ENCODE results near the gene ERBB4.

The ERBB4 gene

GRCh38 chr2:211451642-211452041 is 1087.0 kb downstream of the ERBB4 start:
- in situ Hi-C loops (cut with MboI; ENCODE audit: low sequenced_read_pairs): no loop called here

- in situ Hi-C loops (cut with MboI; ENCODE audit: low sequenced_read_pairs): no loop called here
These were observed 1088.8 kb downstream of the ERBB4 start for GRCh38 chr2:211449819-211450218.

- in situ Hi-C loops (cut with MboI; ENCODE audit: low sequenced_read_pairs): no loop called here
These were observed 1091.1 kb downstream of the ERBB4 start for GRCh38 chr2:211447548-211447947.

- in situ Hi-C loops (cut with MboI; ENCODE audit: low sequenced_read_pairs): no loop called here
These were observed 1098.5 kb downstream of the ERBB4 start for GRCh38 chr2:211440107-211440506.

GRCh38 chr2:211439011-211439410 is 1099.6 kb downstream of the ERBB4 start:
- in situ Hi-C loops (cut with MboI; ENCODE audit: low sequenced_read_pairs): no loop called here

GRCh38 chr2:211437396-211437795 is 1101.2 kb downstream of the ERBB4 start:
- in situ Hi-C loops (cut with MboI; ENCODE audit: low sequenced_read_pairs): no loop called here

- in situ Hi-C loops (cut with MboI; ENCODE audit: low sequenced_read_pairs): no loop called here
These were observed 1102.4 kb downstream of the ERBB4 start for GRCh38 chr2:211436182-211436581.

GRCh38 chr2:211435331-211435730 is 1103.3 kb downstream of the ERBB4 start:
- in situ Hi-C loops (cut with MboI; ENCODE audit: low sequenced_read_pairs): no loop called here

- in situ Hi-C loops (cut with MboI; ENCODE audit: low sequenced_read_pairs): no loop called here
These were observed 1103.8 kb downstream of the ERBB4 start for GRCh38 chr2:211434773-211435172.

- in situ Hi-C loops (cut with MboI; ENCODE audit: low sequenced_read_pairs): no loop called here
These were observed 1109.2 kb downstream of the ERBB4 start for GRCh38 chr2:211429256-211429920.

GRCh38 chr2:211426240-211426639 is 1112.4 kb downstream of the ERBB4 start:
- in situ Hi-C loops (cut with MboI; ENCODE audit: low sequenced_read_pairs): no loop called here

GRCh38 chr2:211423018-211423417 is 1115.6 kb downstream of the ERBB4 start:
- in situ Hi-C loops (cut with MboI; ENCODE audit: low sequenced_read_pairs): no loop called here

- in situ Hi-C loops (cut with MboI; ENCODE audit: low sequenced_read_pairs): no loop called here
These were observed 1121.1 kb downstream of the ERBB4 start for GRCh38 chr2:211417544-211417943.

GRCh38 chr2:211416373-211416772 is 1122.2 kb downstream of the ERBB4 start:
- in situ Hi-C loops (cut with MboI; ENCODE audit: low sequenced_read_pairs): no loop called here

- in situ Hi-C loops (cut with MboI; ENCODE audit: low sequenced_read_pairs): no loop called here
These were observed 1124.9 kb downstream of the ERBB4 start for GRCh38 chr2:211413746-211414145.

- in situ Hi-C loops (cut with MboI; ENCODE audit: low sequenced_read_pairs): no loop called here
These were observed 1130.1 kb downstream of the ERBB4 start for GRCh38 chr2:211408483-211408891.

- in situ Hi-C loops (cut with MboI; ENCODE audit: low sequenced_read_pairs): no loop called here
These were observed 1131.5 kb downstream of the ERBB4 start for GRCh38 chr2:211407076-211407475.

- in situ Hi-C loops (cut with MboI; ENCODE audit: low sequenced_read_pairs): no loop called here
These were observed 1133.6 kb downstream of the ERBB4 start for GRCh38 chr2:211405036-211405435.

- in situ Hi-C loops (cut with MboI; ENCODE audit: low sequenced_read_pairs): no loop called here
These were observed 1134.5 kb downstream of the ERBB4 start for GRCh38 chr2:211404098-211404497.

- in situ Hi-C loops (cut with MboI; ENCODE audit: low sequenced_read_pairs): no loop called here
These were observed 1137.3 kb downstream of the ERBB4 start for GRCh38 chr2:211401328-211401727.

GRCh38 chr2:211397764-211398163 is 1140.8 kb downstream of the ERBB4 start:
- in situ Hi-C loops (cut with MboI; ENCODE audit: low sequenced_read_pairs): no loop called here

- in situ Hi-C loops (cut with MboI; ENCODE audit: low sequenced_read_pairs): no loop called here
These were observed 1141.8 kb downstream of the ERBB4 start for GRCh38 chr2:211396815-211397214.

- in situ Hi-C loops (cut with MboI; ENCODE audit: low sequenced_read_pairs): no loop called here
These were observed 1147.4 kb downstream of the ERBB4 start for GRCh38 chr2:211391189-211391567.

All from HL-60/S4 treated with retinoic acid at 250 ng/mL for 4 days and 3 days (cell line).